CD14-positive monocyte (primary cell): ENCODE data around the gene SBF2. TPM values are rescaled to one million over a fixed set of nuclear protein-coding genes. Genes with fewer than 3 reads are reported as not detected.

Source experiments
- DNase-seq, 3 donors: peaks; one replicate each; pipeline ENCODE4 v3.0.0-alpha.2; 2011 to 2022
- H2AFZ ChIP-seq: 2 replicates; pipeline ENCODE4 v1.6.0; 2012; ENCODE audit warnings: mild to moderate bottlenecking, low read depth, low read length, inconsistent platforms; ENCODE audit not compliant: insufficient read depth, poor library complexity, severe bottlenecking
- H3K27ac ChIP-seq, 2 donors: 1 replicate in 1 of 2; 2 replicates in 1 of 2; pipeline ENCODE4 v1.5.1; 2012 to 2013; ENCODE audit warnings: low read length in 2 of 2, control low read depth in 1 of 2, inconsistent platforms in 1 of 2, low read depth in 1 of 2, mild to moderate bottlenecking in 1 of 2
- H3K27me3 ChIP-seq, 2 donors: one replicate each; pipeline versions ENCODE4 v1.6.0 to v1.6.1; 2011 to 2013; ENCODE audit warnings: low read length in 2 of 2; ENCODE audit not compliant: control insufficient read depth in 2 of 2, insufficient read depth in 2 of 2
- H3K36me3 ChIP-seq, 2 donors: replicated peaks in 1 of 2; 1 replicate in 1 of 2; 2 replicates in 1 of 2; pipeline versions ENCODE4 v1.5.1 to v1.6.1; 2012 to 2013; ENCODE audit warnings: low read length in 2 of 2, control low read depth in 1 of 2, inconsistent platforms in 1 of 2, mild to moderate bottlenecking in 1 of 2; ENCODE audit not compliant: insufficient read depth in 2 of 2, control insufficient read depth in 1 of 2
- H3K4me1 ChIP-seq, 2 donors: 1 replicate in 1 of 2; 2 replicates in 1 of 2; pipeline versions ENCODE4 v1.5.1 to v1.6.1; 2012 to 2013; ENCODE audit warnings: low read length in 2 of 2, control low read depth in 1 of 2, inconsistent platforms in 1 of 2, mild to moderate bottlenecking in 1 of 2, moderate library complexity in 1 of 2; ENCODE audit not compliant: insufficient read depth in 2 of 2, control insufficient read depth in 1 of 2
- H3K4me2 ChIP-seq: replicated peaks from 2 replicates; pipeline ENCODE3; 2012; ENCODE audit warnings: low read length, moderate library complexity, mild to moderate bottlenecking; ENCODE audit not compliant: poor library complexity, severe bottlenecking; ENCODE audit errors: extremely low read depth
- H3K4me3 ChIP-seq, 3 experiments: fragments of 200-600 bp in 1 of 3; sonication (generic) in 1 of 3; replicated peaks in 1 of 3; 1 replicate in 2 of 3; 2 replicates in 1 of 3; pipeline ENCODE4 v1.5.1; 2011 to 2013; ENCODE audit warnings: low read length in 3 of 3, mild to moderate bottlenecking in 3 of 3, control low read depth in 2 of 3, low read depth in 2 of 3, inconsistent platforms in 1 of 3, moderate library complexity in 1 of 3
- H3K79me2 ChIP-seq: 2 replicates; pipeline ENCODE4 v1.6.0; 2012; ENCODE audit warnings: mild to moderate bottlenecking, control low read depth, inconsistent platforms, low read length, moderate library complexity; ENCODE audit not compliant: insufficient read depth
- H3K9ac ChIP-seq: 2 replicates; pipeline ENCODE4 v1.6.0; 2017; ENCODE audit warnings: low read length, mild to moderate bottlenecking; ENCODE audit not compliant: insufficient read depth, poor library complexity, severe bottlenecking
- H3K9me3 ChIP-seq, 2 donors: replicated peaks in 1 of 2; 1 replicate in 1 of 2; 2 replicates in 1 of 2; pipeline versions ENCODE4 v1.5.1 to v1.6.1; 2012 to 2013; ENCODE audit warnings: low read length in 2 of 2, control low read depth in 1 of 2; ENCODE audit not compliant: control insufficient read depth in 1 of 2, insufficient read depth in 1 of 2
- H4K20me1 ChIP-seq: 2 replicates; pipeline ENCODE4 v1.6.0; 2012; ENCODE audit warnings: mild to moderate bottlenecking, low read length, control low read depth, moderate library complexity; ENCODE audit not compliant: insufficient read depth
- H3K27ac Mint-ChIP-seq, 7 donors: one replicate each; pipeline ENCODE4 v1.8.0; 2020; ENCODE audit warnings: mild to moderate bottlenecking in 7 of 7, mixed read lengths in 7 of 7, moderate library complexity in 6 of 7, inconsistent platforms in 2 of 7
- H3K27me3 Mint-ChIP-seq, 3 donors: one replicate each; pipeline ENCODE4 v1.8.0; 2021 to 2022; ENCODE audit warnings: low read depth in 3 of 3, mild to moderate bottlenecking in 3 of 3, mixed read lengths in 3 of 3, moderate library complexity in 3 of 3, inconsistent platforms in 1 of 3
- H3K36me3 Mint-ChIP-seq, 2 donors: one replicate each; pipeline ENCODE4 v1.8.0; 2020; ENCODE audit warnings: mixed read lengths in 2 of 2, inconsistent platforms in 1 of 2, mild to moderate bottlenecking in 1 of 2
- H3K4me1 Mint-ChIP-seq: one replicate; pipeline ENCODE4 v1.8.0; 2020; ENCODE audit warnings: mild to moderate bottlenecking, mixed read lengths
- H3K4me3 Mint-ChIP-seq, 2 donors: one replicate each; pipeline ENCODE4 v1.8.0; 2020; ENCODE audit warnings: mild to moderate bottlenecking in 2 of 2, mixed read lengths in 2 of 2, moderate library complexity in 1 of 2
- H3K9me3 Mint-ChIP-seq, 7 donors: one replicate each; pipeline ENCODE4 v1.8.0; 2020 to 2022; ENCODE audit warnings: mixed read lengths in 7 of 7, mild to moderate bottlenecking in 6 of 7, moderate library complexity in 6 of 7, inconsistent platforms in 2 of 7
- CTCF ChIP-seq: fragments of 200-600 bp; IDR thresholded peaks from one replicate; pipeline ENCODE4 v1.8.0; 2022; ENCODE audit warnings: antibody characterized with exemption, mild to moderate bottlenecking
- WGBS: methylation state at CpG from one replicate; pipeline ENCODE4 v1.1.5; 2013; ENCODE audit warnings: missing lambda C conversion rate; ENCODE audit not compliant: insufficient coverage; 5-methylcytosine and 5-hydroxymethylcytosine counted together
- intact Hi-C, 2 donors: fragments of 100-400 bp; cut with micrococcal nuclease; formaldehyde crosslinking; loops; one replicate each; pipeline versions ENCODE4 v1.15.0 to v1.15.1; 2023
- polyA plus RNA-seq, 3 donors: library from polyadenylated mRNA; depleted of rRNA in 1 of 3; unstranded in 2 of 3; stranded (reverse) in 1 of 3; fragments of 300-500 nt in 2 of 3; fragments of >200 nt in 1 of 3; fragmentation: Illumina TruSeq in 2 of 3; gene quantifications; 1 replicate in 2 of 3; 2 replicates in 1 of 3; pipeline ENCODE4 v1.2.3, GENCODE V29; 2012 to 2021

SBF2 gene
- polyA plus RNA-seq, 3 donors, result 8.9 to 30.7 (median 16.4) TPM

- no peak overlapping the region for H3K4me3 Mint-ChIP-seq
- no peaks in the 10 kb centered on the region for H3K27me3 Mint-ChIP-seq
- H2AFZ ChIP-seq, result no peak overlapping the region
- H3K27ac ChIP-seq, result no peak overlapping the region
- no peak overlapping the region for H3K27ac Mint-ChIP-seq
- H3K27me3 ChIP-seq, result no peaks in the 10 kb centered on the region
- H3K36me3 ChIP-seq, result peaks cover 5 to 8% of the 10 kb centered on the region in 2 donors
- H4K20me1 ChIP-seq, result no peaks in the 10 kb centered on the region
- H3K36me3 Mint-ChIP-seq, result peaks cover 27 to 36% of the 10 kb centered on the region in 2 donors
- H3K79me2 ChIP-seq, result no peaks in the 10 kb centered on the region
- H3K4me3 ChIP-seq, result no peak overlapping the region
- H3K9ac ChIP-seq, result no peak overlapping the region
- TF ChIP-seq CTCF, result no peak
- H3K4me1 Mint-ChIP-seq, result peaks cover 43% of the 10 kb centered on the region
- no peak overlapping the region for H3K4me2 ChIP-seq
- no peaks in the 10 kb centered on the region for H3K9me3 ChIP-seq
- no peak for DNase-seq
- H3K4me1 ChIP-seq, result peaks cover 24 to 35% of the 10 kb centered on the region in 2 donors
- intact Hi-C loops, result loop anchor here in 1 of 2 donors (10.0 kb wide), 1 partner anchor 283 kb away; the partner anchor contains the start of gene ADM
- peaks cover 0 to 2% (median 0%) of the 10 kb centered on the region in 7 donors for H3K9me3 Mint-ChIP-seq
- no CpG with 5 or more reads among the region's 2 CpGs for WGBS
Measured at GRCh38 chr11:10021563-10021962, 272.5 kb downstream of the SBF2 start.

- WGBS, result 84% methylated on average over 3 of the region's 7 CpGs
Measured at GRCh38 chr11:10019906-10020682, 273.9 kb downstream of the SBF2 start.

More at GRCh38 chr11:10019906-10020682, 273.9 kb downstream of the SBF2 start:
- peak overlapping the region in 4 of 7 donors; percentile 66 to 75 (median 72) for H3K27ac Mint-ChIP-seq
- peaks cover 18 to 25% of the 10 kb centered on the region in 2 donors for H3K36me3 Mint-ChIP-seq
- H3K4me1 ChIP-seq, result peaks cover 24 to 35% of the 10 kb centered on the region in 2 donors
- H3K36me3 ChIP-seq, result no peaks in the 10 kb centered on the region
- peaks cover 0 to 3% (median 0%) of the 10 kb centered on the region in 7 donors for H3K9me3 Mint-ChIP-seq
- H3K9me3 ChIP-seq, result no peaks in the 10 kb centered on the region
- no peaks in the 10 kb centered on the region for H3K79me2 ChIP-seq
- H3K27ac ChIP-seq, result peak overlapping the region in 1 of 2 donors; percentile 42
- H3K4me1 Mint-ChIP-seq, result peaks cover 43% of the 10 kb centered on the region
- H3K9ac ChIP-seq, result no peak overlapping the region
- no peaks in the 10 kb centered on the region for H3K27me3 ChIP-seq
- H2AFZ ChIP-seq, result no peak overlapping the region
- no peak overlapping the region for H3K4me2 ChIP-seq
- peaks cover 0 to 1% (median 0%) of the 10 kb centered on the region in 3 donors for H3K27me3 Mint-ChIP-seq
- H3K4me3 ChIP-seq, result no peak overlapping the region
- no peaks in the 10 kb centered on the region for H4K20me1 ChIP-seq
- intact Hi-C loops, result loop anchor here in 1 of 2 donors (10.0 kb wide), 1 partner anchor 285 kb away; the partner anchor contains the start of gene ADM
- H3K4me3 Mint-ChIP-seq, result peak overlapping the region in 1 of 2 donors; percentile 65
- TF ChIP-seq CTCF, result no peak
- DNase-seq, result peak in 2 of 3 donors; percentile 5 to 9
